Erythroblast (primary cell): ENCODE measurements around the gene GPRIN3.
A peak's percentile ranks its signal among the peaks of the same experiment; 100 is the strongest.
"Not testable (repeated sequence)": the region's sequence is repeated elsewhere in the genome, so short reads cannot be mapped to it uniquely, and the experiment has no call there.

Source experiments
- DNase-seq, 2 experiments: peaks; one replicate each; lab custom pipeline; 2025; lab: John Stamatoyannopoulos, UW
- GATA1 ChIP-seq: IDR thresholded peaks from 2 replicates; pipeline ENCODE4 v1.6.1; 2011; ENCODE audit warnings: low read depth, mild to moderate bottlenecking, control low read depth, low read length, moderate library complexity
- POLR2A ChIP-seq: IDR thresholded peaks from 2 replicates; pipeline ENCODE4 v1.6.1; 2011; ENCODE audit warnings: mild to moderate bottlenecking, low read length

Gene GPRIN3

GRCh38 chr4:89275587-89275986 lies 32.0 kb downstream of the GPRIN3 start:
- TF ChIP-seq POLR2A (no peak), GATA1 (no peak)
- DNase-seq = no peak

DNA sequence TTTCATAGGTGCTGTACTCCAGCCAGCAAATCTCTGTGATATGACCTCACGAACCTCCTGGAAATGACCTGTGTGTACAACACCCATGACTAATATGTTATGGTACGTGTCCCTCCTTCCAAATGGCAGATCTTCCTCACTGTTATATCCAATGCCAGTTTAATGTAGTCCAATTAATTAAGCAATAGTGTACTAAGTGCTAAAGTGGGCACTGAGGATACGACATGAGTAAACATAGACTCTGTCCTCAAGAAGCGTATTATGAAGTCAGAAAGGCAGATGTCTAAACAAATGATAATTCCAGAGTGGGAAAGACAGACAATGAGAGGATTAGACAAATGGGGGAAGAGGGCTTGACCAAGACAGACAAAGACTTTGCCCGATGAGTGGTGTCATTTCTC lies 33.9 kb downstream of the GPRIN3 start:
- TF ChIP-seq GATA1 (no peak), POLR2A (no peak)
- no peak for DNase-seq

DNA sequence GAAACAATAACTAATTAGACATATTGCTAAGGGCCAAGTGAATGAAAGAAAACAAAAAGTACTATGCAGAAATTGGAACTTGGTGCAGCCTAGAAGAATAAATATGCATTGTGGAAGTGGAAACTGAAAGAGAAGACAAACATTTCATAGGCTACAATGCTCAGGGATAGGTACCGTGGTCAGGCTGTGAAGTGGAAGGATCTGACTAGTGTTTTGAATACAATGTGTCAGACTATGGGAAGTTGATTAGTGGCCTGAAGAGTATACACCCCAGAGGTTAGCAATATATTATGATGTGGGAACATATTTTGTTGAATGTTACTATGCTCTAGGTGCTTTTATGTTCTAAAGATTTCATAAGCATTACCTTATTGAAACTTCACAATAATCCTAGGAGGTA lies 36.8 kb downstream of the GPRIN3 start:
- no peak for DNase-seq
- TF ChIP-seq GATA1 = no peak
- no peak for TF ChIP-seq POLR2A

- TF ChIP-seq POLR2A (no peak), GATA1 (no peak)
- DNase-seq = no peak
Measured at GRCh38 chr4:89269121-89269666, 38.4 kb downstream of the GPRIN3 start.

DNA sequence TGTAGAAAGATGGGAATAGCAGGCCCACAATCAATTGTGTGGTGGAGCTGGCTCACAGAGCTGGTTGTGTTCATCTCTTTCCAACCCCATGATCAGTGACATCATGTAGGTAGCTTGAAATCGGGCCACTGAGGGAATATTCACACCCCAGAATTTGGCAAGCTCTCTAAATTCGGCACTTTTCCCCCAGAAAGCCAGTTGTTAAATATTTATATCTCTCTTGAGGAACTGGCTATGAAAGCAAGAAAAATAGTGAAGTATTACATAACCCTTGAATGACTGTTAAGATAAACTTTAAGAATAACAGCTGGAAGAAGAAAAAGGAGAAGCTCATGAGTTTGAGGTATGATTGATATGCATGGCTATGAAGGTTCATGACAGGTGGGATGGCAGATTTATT lies 38.9 kb downstream of the GPRIN3 start:
- no peak for DNase-seq
- TF ChIP-seq POLR2A (no peak), GATA1 (no peak)

DNA sequence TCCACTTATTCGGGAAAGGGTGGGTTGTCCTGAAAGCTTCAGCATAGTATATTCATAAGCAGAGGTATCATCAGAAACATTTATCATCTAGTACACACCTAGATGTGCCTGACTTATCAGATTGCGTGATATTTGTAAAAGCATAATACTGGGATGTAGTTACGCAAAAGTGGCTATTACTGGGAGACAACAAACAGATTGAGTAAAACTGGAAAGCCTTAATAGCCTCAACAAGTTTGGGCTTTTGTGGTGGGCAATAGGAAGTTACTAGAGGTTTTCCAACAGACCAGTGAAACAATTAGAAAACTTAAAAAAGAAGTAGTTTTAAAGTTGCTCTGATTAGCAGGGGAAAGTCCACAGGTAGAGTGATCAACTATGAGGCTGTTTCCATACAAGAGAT lies 39.8 kb downstream of the GPRIN3 start:
- no peak for DNase-seq
- TF ChIP-seq GATA1 (no peak), POLR2A (no peak)

GRCh38 chr4:89267392-89267791 lies 40.2 kb downstream of the GPRIN3 start:
- no peak for TF ChIP-seq GATA1
- TF ChIP-seq POLR2A = no peak

DNA sequence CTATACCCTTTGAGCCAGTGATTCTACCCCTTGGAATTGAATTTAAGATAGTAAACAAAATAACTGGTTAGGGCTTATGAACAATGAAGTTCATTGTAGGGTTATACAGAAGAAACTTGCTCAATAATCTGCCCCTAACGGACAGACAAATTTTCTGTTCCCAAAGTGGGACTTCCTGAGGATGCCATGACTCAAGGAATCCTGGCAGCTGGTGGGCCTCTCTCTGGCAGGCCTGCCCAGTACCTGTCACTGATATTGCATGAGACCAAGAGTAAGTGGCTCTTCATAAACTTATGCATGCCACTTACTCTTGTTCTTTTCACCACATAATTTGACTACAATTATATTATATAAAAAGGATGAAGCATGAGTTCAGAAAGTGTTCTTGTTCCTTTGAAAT lies 41.5 kb downstream of the GPRIN3 start:
- TF ChIP-seq POLR2A (no peak), GATA1 (no peak)
- no peak for DNase-seq

More at GRCh38 chr4:89267392-89267791, 40.2 kb downstream of the GPRIN3 start:
- DNase-seq = no peak

DNA sequence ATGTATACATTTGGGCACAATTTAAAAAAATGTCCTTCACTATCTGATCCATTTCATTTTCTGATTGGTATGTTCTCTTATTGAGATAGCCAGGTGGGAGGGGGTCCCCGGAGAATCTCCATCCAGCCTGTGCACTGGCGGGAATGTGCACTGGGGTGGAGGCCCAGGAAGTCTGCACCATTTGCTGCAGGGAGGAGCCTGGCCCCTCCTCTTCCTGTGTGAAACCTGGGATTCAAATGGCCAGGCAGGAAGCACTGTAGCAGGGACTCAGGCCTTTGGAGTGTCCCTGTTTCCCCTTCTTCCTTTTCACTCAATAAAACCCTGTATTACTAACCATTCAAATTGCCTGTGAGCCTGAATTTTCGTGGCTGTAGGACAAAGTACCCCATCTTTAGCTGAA lies 44.3 kb downstream of the GPRIN3 start:
- TF ChIP-seq GATA1 (no peak), POLR2A (no peak)
- no peak for DNase-seq

- TF ChIP-seq POLR2A (no peak), GATA1 (no peak)
- DNase-seq = no peak
Measured at GRCh38 chr4:89259301-89260028, 48.1 kb downstream of the GPRIN3 start.

- no peak for TF ChIP-seq GATA1
- no peak for TF ChIP-seq POLR2A
- no peak for DNase-seq
Measured at GRCh38 chr4:89258506-89258905, 49.1 kb downstream of the GPRIN3 start.

- TF ChIP-seq GATA1 (no peak), POLR2A (no peak)
- DNase-seq = no peak
Measured at GRCh38 chr4:89257376-89257775, 50.2 kb downstream of the GPRIN3 start.

- DNase-seq = no peak
- TF ChIP-seq GATA1 (no peak), POLR2A (no peak)
Measured at GRCh38 chr4:89256203-89256800, 51.3 kb downstream of the GPRIN3 start.

- DNase-seq = peak; percentile 43 to 71
- TF ChIP-seq GATA1 = no peak
- no peak for TF ChIP-seq POLR2A
Measured at GRCh38 chr4:89254847-89255246, 52.8 kb downstream of the GPRIN3 start.

GRCh38 chr4:89254347-89254746 lies 53.3 kb downstream of the GPRIN3 start:
- DNase-seq = not testable (repeated sequence)
